Activated effector memory CD4-positive, alpha-beta T cell treated with anti-CD3 and anti-CD28 coated beads, Interleukin-2, amount 50 U/mL, for 16 hours (primary cell): Measurements from ENCODE around the gene PARS2.

ENCODE experiments used
- DNase-seq: peaks from one replicate; pipeline ENCODE4 v3.0.0-alpha.2; 2020

Gene PARS2

DNA sequence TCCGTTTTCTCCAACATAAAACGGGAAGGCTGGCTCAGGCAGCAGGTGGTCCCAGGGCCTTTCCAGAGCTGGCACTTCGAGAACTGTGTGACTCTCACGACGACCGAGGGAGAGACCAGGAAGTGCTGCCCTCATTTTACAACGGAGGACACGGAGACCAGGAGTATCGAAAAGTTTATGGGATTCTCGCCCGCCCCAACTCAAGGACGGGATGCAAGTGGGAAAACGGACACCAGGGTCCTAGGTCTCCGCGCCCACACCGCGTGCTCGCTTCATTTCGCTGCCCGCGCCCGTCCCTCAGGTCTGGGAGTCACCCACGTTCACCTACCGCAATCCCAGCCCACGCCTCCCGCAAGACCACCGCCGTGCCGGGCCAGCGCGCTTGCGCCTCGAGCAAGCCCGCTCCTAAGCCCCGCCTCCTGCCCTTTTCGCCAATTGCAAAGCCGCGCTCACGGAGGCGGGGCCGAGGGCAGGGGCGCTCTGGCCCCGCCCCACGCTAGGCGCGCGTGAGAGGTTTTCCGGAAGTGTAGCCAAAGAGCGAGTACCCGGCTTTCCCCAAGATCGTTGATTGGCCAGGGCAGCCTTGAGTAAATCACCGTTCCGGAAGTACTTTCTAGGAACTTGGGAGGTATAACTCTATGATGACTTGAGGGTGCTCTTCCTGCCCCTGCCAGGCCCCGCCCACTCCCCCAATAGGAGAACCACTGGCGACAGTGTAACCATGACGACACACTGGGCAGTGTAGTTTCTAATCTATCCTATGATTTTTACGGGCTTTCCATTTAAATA, at the start of gene PARS2:
TSS of gene PARS2 (minus strand) at position 391 of the 789 bp plus-strand sequence. CDS start 5,362 bp downstream, outside the sequence.
- DNase-seq, result peak; percentile 98

- no peak for DNase-seq
Observed at GRCh38 chr1:54814126-54814498, 49.8 kb upstream of the PARS2 start.

DNA sequence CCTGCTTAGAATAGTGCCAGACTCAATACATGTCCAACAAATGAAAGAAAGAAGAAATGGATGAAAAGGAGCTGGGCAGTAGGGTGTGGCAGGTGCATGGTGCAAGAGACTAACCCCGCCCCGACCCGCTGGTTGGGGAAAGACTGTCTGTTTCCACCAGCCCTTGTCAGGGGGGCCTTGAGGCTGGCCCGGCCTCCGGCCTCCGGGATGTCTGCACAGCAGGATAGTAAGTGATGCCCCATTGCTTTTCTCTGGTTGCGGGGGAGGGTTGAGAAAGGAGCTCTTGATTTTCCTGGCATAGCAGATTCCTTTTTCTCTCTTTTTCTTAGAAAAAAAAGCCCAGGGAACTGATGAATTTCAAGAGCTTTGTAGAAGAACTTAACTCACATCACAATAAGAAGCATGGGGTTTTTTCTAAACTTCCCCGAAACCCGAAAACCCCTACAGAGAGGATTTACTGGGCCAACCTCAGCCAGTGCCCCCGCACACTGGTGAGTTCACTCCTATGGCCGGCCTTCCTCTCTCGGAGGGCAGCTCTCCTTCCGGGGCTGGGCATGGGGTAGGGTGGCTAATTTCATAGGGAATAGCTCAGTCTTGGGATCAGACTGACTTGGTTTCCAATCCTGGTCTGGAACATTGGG, 49.3 kb upstream of the PARS2 start:
- DNase-seq, result peak; percentile 52

GRCh38 chr1:54812801-54813484, 48.6 kb upstream of the PARS2 start:
- DNase-seq, result peak; percentile 36

DNA sequence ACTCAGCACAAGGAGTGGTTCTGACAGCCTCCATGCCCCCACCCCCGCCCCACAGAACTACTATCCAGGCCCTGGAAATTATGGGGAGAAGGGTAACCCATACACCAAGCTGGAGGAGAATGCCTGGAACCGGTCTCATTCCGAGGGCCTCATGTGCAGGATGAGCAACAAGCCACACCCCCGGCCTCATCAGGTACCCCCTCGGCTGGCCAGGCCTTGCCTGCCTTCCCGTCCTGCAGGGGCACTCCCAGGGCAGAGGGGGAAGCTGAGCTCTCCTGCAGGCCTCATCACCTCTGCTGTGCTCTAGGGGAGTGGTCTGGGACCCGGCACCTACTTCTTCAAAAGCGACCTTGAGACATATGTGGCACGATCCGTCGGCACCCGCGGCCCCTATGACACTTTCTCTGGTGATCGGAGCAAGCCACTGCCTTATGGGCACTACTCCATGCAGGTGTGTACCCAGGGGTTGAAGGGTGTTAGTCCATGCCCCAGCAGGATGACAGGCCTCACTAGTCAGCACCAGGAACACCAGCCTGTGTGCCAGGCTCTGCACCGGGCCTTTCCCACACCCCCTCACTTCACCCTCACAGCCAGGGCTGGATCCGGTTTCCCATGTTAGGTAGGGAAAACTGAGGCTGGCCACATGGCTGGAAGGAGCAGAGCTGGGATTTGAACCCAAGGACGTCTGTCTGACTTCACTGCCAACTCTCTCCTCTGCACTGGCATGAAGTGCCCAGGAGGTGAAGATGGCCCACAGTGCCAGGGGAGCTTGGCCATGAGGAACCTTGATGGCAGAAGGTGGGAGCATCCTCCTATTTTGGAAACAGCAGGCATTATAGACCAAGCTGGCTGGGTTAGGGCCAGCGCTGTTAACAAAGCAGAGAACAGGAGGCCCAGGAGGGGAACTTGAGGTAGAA, 47.7 kb upstream of the PARS2 start:
- DNase-seq, result peak; percentile 57

DNA sequence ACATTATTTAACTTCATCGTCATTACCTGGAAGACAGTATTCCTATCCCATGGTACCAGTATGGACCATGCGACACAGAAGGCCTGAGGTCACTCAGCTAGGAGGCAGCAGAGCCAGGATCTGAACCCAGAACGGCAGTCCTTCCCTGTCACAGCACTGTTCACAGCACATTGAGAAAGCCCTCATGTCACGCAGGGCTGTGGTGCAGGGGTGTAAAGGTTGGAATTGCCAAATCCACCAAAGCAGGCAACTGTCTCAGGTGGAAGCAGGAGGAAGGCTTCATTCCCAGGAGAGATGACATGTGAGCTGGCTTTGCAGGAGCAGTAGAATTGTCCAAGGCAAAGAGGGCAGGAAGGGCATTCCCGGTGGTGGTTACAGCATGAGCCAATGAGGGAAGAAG, 46.7 kb upstream of the PARS2 start:
- peak; percentile 25 for DNase-seq

- DNase-seq, result peak; percentile 86
Observed at GRCh38 chr1:54810153-54810942, 46.0 kb upstream of the PARS2 start.

- DNase-seq, result no peak
Observed at GRCh38 chr1:54809496-54810074, 45.3 kb upstream of the PARS2 start.

DNA sequence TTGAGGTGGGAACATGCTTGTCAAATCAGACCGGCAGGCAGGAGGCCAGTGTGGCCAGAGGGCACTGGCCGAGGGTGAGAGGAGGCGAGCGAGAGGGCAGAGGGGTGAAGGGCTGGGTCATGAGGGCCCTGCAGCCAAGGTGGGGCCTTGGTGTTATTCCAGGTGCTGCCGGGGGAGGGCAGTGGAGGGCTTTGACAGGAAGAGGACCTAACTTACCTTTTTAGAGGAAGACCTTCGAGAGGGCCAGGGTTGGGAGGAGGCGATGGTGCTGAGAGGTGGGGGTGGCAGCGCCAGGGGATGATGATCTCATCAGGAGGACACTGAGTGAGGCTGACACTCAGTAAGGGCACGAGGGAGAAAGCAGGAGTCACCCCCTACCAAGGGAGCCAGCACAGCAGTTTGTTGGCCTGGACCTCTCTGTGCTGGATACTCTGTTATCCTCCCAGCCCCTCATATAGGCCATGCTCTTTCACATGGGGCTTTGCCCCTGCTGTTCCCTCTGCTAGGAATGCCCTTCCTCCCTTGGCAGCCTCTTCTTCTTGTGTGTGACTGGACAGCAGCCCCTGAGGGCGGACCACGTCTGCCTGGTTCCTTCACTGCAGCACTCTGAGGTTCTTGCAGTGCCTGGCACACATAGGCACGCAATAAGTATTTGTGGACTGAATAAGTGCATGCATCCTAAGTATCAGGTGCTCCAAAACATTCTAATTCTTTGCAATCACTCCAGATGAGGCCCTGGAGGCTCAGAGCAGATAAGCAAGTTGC, 44.3 kb upstream of the PARS2 start:
- DNase-seq, result peak; percentile 59

DNA sequence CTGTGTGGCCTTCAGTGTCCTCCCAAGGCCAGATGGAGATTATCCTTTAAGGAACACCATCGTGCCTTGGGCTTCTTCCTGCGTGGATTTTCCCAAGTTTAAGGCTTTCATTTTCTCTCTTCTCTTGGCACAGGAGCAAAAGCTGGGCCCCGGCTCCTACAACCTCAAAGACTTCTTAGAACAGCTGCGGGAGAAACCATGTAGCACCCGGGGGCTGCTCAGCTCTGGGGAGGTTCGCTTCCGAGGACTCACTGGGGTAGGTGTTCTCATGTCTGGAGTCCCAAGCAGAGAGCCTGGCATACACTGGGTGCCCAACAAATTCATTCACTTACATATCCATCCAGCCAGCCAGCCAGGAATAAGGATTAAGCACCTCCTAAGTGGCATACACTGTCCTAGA, 43.4 kb upstream of the PARS2 start:
- no peak for DNase-seq

DNA sequence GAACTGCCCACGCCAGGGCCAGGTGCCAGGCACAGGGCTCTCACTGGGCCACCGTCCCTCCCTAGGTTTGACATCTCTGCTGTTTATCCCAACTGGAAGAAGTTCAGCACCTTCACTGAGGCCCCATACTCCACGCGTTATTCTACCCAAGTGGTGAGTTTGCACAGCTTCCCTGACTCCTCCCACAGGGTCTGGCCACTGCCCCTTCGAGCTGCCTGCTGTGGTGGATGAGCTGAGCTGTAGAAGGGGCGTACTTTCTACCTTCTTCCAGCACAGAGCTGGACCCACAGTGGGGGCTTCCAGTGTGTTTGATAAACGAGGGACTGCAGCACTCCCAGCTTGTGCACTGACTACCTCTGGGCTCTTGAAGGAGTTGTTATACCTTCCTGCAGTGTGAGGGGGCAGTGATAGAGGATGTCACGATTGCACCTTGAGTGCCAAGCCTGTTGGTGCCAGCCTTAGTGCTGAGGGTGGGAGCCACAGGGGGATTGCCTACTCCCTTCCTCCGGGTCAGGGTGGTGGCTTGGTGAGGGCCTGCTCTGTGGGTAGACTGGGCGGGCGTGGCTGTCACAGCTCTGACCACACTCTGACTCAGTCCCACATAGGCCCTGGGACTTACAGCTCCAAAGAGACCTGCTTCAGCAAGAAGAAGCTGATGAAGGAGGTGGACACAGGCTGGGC, 42.7 kb upstream of the PARS2 start:
- DNase-seq, result peak; percentile 61

DNA sequence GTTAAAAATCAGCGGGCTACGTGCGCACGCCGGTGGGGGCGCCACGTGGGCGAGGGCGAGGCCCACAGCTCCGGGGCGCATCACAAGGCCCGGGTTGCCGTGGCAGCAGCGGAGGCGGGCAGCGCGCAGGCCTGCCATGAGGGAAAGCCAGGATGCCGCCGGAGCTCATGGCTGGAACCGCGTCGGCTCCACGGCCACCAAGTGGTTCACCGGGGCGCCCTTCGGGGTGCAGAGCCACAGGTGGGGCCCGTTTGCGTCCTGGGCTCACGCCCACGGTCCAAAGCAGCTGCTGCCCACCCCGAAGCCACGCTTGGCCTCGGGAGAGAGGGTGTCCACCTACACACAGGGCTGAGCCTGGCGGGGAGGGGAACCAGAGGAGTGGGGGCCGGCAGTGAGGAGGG, 41.7 kb upstream of the PARS2 start:
- peak; percentile 55 for DNase-seq

DNA sequence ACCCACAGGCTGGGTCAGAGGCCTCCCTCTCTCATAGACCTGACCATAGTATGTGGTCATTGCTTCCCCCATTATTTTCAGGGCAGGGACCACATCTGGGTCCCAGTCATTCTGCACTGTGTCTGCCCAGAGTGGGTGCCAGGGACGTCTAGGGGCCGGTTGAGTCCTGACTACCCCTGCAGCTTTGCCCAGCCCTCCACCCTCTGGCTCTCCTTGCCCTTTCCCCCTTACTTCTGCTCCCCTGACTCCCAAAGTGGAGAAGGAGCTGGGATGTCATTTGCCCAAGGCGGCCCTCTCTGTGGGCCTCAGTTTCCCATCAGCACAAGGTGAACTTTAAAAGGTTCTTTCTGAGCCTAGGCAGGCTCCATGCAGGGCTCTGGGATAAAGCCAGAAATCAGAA, 41.1 kb upstream of the PARS2 start:
- peak; percentile 44 for DNase-seq

DNA sequence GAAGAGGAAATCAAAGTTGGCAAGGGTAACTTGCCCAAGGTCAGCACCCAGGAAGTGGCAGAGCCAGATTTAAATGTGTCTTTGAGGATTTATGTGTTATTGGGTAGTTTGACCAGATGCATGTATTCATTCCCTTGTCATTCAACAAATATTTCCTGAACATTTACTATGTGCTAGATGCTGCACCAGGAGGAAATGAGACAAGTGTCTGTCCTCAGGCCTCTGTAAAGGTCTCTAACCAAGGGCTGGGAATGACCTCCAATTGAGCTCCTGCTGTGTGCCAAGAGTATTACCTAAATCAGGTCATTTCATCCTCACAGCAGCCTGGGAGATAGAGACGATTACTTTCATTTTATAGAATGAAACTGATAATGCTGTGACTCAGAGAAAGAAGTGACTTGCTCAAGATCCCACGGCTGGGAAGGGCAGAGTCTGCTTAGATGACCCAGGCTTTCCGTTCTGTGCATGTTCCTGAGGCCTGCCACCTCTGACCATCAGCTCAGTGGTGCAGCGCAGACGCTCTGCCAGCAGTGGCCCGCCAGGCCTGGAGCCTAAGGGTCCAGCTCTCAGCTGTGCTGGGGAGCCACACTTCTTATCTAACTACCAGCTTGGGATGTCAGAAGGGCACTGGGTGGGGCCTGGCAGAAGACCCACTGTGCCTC, 40.3 kb upstream of the PARS2 start:
- DNase-seq, result peak; percentile 64

DNA sequence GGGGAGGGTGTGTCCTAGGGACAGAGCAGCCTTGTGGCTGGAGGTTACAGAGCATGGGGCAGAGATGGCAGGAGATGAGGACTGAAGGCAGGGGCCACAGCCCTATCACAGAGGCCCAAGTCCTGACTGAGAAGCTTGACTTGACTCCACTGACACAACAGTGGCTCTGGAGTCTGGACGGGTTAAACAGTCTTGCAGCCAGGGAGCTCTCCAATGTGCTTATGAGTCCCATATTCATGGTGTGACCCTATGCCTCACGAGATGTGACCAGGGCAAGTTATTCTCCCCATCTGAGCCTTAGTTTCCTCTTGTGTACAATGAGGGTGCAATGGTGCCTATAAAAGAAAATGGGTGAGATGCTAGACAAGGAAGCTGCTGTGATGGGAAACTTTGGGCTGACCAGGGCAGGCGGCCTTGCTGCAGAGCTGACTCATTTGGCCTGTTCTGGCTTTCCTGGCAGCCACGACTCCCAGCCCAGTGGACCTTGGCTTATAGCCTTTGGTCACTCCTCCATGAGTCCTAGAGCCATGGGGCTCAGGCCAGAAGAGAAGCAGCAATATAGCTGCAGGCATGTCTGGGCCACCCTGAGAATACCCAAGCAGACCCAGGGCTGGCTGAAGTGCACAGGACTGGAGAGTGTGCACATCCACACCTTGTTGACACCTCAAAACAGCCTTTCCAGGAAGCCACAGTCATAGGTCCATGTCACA, 39.6 kb upstream of the PARS2 start:
- DNase-seq, result peak; percentile 38

DNA sequence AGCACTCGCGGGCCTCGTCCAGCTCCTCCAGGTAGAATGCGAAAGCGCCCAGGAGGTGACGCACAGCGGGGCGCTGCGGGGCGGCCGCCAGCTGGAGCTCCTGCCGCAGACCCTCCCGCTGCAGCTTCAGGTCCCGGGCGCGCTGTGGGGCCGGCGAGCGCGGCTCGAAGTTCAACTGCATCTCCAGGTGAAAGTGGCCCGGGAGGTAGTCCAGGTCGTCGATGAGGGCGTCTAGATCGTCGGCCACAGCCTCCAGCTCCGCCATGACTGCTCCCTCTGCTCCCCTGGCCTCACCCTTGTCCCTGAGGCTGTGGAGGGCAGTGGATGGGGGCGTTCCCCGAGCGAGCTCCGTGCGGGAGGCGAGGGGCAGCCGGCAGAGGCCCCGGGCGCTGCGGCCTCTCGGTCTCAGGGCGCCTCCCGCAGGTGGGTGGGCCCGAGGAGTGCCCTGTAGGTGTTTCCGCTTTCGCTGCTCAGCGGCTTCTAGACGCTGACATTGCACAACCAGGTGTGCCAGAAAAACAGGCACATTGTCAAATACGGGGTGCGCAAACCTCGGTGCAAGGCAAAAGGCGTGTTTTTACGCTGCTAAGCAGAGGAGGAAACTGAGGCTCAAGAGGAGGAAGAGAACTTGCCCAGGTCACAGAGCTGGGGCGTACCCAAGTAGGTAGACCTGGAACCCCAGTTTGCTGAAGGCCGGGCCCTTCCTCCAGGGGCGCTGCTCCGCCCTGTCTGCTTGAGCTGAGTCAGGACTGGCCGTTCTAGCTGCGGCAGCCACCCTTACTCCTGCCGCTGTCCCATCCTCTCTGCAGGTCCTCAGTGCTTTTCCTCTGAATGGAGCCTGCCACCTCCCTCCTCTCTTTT, 36.8 kb upstream of the PARS2 start, which contains the start of gene TTC22:
TSS of gene TTC22 (minus strand) at position 425 of the 861 bp plus-strand sequence. CDS start at position 265, 160 bp downstream.
- DNase-seq, result peak; percentile 90

DNA sequence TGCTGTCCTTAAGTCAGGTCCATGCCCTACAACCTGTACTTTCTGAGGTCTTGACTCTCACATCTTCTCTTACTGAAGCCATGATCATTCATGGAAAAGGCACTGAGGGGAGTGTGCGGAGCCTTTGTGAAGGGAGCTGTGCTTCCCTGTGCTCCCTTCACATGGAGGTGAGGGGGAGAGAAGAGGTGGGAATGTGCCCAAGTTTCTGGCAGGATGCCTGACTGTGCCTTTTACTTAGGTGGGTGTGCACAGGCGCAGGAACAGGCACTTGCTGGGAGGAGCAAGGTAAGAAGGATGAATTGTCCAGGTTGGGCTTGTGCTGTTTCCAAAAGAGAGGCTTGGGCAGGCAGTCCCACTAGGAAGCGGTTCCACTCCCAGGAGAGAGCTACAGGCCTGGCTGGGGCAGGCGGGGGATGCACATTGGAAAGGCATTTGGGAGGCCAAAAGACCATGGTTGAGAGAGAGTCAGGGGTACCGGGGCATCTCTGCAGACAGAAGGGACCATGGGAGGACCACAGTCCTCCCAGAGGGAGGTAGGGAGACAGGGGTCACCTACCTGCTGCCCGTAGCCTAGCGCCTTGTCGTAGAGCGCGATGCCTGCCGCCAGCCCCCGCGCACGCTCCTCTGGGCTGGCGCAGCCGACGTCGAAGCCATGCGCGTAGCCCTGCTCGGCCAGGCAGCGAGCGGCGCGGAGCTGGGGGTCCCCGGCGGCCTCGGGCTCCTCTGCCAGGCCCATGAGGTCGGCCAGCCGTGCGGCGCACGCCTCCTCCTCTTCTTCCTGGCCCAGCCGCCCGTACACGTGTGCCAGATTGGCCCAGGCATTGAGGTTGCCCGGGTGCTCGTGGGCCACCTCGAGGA, 35.9 kb upstream of the PARS2 start:
- peak; percentile 50 for DNase-seq
